ENCODE results near the gene GAS7. TPM values are rescaled to one million over a fixed set of nuclear protein-coding genes. Genes with fewer than 3 reads are reported as not detected.

The GAS7 gene
- total RNA-seq, 1 donor from 2014 or later = 8.5 TPM

GRCh38 chr17:9940841-9941240 is 257.6 kb downstream of the GAS7 start:
- Mint-ChIP-seq H3K4me3 (ENCODE audit: unreplicated experiment) (no peak overlapping the region), H3K4me1 (ENCODE audit: low read depth, unreplicated experiment) (no peaks in the 10 kb centered on the region), H3K36me3 (ENCODE audit: low read depth, unreplicated experiment) (peaks cover 2% of the 10 kb centered on the region), H3K27me3 (ENCODE audit: low read depth, unreplicated experiment) (peaks cover 15% of the 10 kb centered on the region), H3K27ac (ENCODE audit: unreplicated experiment) (no peak overlapping the region), H3K9me3 (ENCODE audit: unreplicated experiment) (peaks cover 4% of the 10 kb centered on the region)
- Histone ChIP-seq H3K79me2 (ENCODE audit: insufficient read depth, low read length) (no peaks in the 10 kb centered on the region), H3K9ac (ENCODE audit: low read length) (no peak overlapping the region), H2AFZ (ENCODE audit: low read depth, low read length) (no peak overlapping the region), H3K9me3 (ENCODE audit: insufficient read depth, low read depth, low read length) (no peaks in the 10 kb centered on the region), H3K36me3 (ENCODE audit: insufficient read depth, low read length) (no peaks in the 10 kb centered on the region), H3K4me2 (ENCODE audit: low read length) (no peak overlapping the region), H3K27me3 (ENCODE audit: insufficient read depth, low read length) (no peaks in the 10 kb centered on the region), H4K20me1 (ENCODE audit: insufficient read depth, low read length) (no peaks in the 10 kb centered on the region), H3K27ac (ENCODE audit: low read depth, low read length) (no peak overlapping the region), H3K4me3 (ENCODE audit: insufficient read depth, low read depth, low read length) (no peak overlapping the region), H3K4me1 (ENCODE audit: insufficient read depth, low read length) (no peaks in the 10 kb centered on the region)
- FAIRE-seq = no peak
- no peak for TF ChIP-seq EZH2 (IDR thresholded peaks at IDR 0.05; ENCODE audit: insufficient read depth, low read length)
- no peak for TF ChIP-seq CTCF (IDR thresholded peaks at IDR 0.05; ENCODE audit: insufficient read depth, low read depth, low read length)
- DNase-seq (ENCODE audit: low read depth) = no peak

- H3K36me3 Mint-ChIP-seq (ENCODE audit: low read depth, unreplicated experiment) = peaks cover 2% of the 10 kb centered on the region
- H3K9me3 Mint-ChIP-seq (ENCODE audit: unreplicated experiment) = peaks cover 4% of the 10 kb centered on the region
- no peaks in the 10 kb centered on the region for H3K4me1 Mint-ChIP-seq (ENCODE audit: low read depth, unreplicated experiment)
- Histone ChIP-seq H3K4me3 (ENCODE audit: insufficient read depth, low read depth, low read length) (no peak overlapping the region), H4K20me1 (ENCODE audit: insufficient read depth, low read length) (no peaks in the 10 kb centered on the region), H3K79me2 (ENCODE audit: insufficient read depth, low read length) (no peaks in the 10 kb centered on the region), H3K4me2 (ENCODE audit: low read length) (no peak overlapping the region), H3K9ac (ENCODE audit: low read length) (no peak overlapping the region), H3K27me3 (ENCODE audit: insufficient read depth, low read length) (no peaks in the 10 kb centered on the region), H3K36me3 (ENCODE audit: insufficient read depth, low read length) (no peaks in the 10 kb centered on the region), H3K27ac (ENCODE audit: low read depth, low read length) (no peak overlapping the region), H2AFZ (ENCODE audit: low read depth, low read length) (no peak overlapping the region), H3K9me3 (ENCODE audit: insufficient read depth, low read depth, low read length) (no peaks in the 10 kb centered on the region), H3K4me1 (ENCODE audit: insufficient read depth, low read length) (no peaks in the 10 kb centered on the region)
- H3K27me3 Mint-ChIP-seq (ENCODE audit: low read depth, unreplicated experiment) = peaks cover 6% of the 10 kb centered on the region
- FAIRE-seq (no peak), DNase-seq (ENCODE audit: low read depth) (no peak)
- TF ChIP-seq CTCF (IDR thresholded peaks at IDR 0.05; ENCODE audit: insufficient read depth, low read depth, low read length) (no peak), EZH2 (IDR thresholded peaks at IDR 0.05; ENCODE audit: insufficient read depth, low read length) (no peak)
- H3K27ac Mint-ChIP-seq (ENCODE audit: unreplicated experiment) = no peak overlapping the region
- no peak overlapping the region for H3K4me3 Mint-ChIP-seq (ENCODE audit: unreplicated experiment)
Measured at GRCh38 chr17:9938764-9939163, 259.6 kb downstream of the GAS7 start.

- H3K9me3 ChIP-seq (ENCODE audit: insufficient read depth, low read depth, low read length) = no peaks in the 10 kb centered on the region
- no peaks in the 10 kb centered on the region for H3K79me2 ChIP-seq (ENCODE audit: insufficient read depth, low read length)
- TF ChIP-seq EZH2 (IDR thresholded peaks at IDR 0.05; ENCODE audit: insufficient read depth, low read length) (no peak), CTCF (IDR thresholded peaks at IDR 0.05; ENCODE audit: insufficient read depth, low read depth, low read length) (no peak)
- FAIRE-seq = no peak
- H2AFZ ChIP-seq (ENCODE audit: low read depth, low read length) = no peak overlapping the region
- H3K4me3 ChIP-seq (ENCODE audit: insufficient read depth, low read depth, low read length) = no peak overlapping the region
- DNase-seq (ENCODE audit: low read depth) = no peak
- H4K20me1 ChIP-seq (ENCODE audit: insufficient read depth, low read length) = no peaks in the 10 kb centered on the region
- no peak overlapping the region for H3K9ac ChIP-seq (ENCODE audit: low read length)
- no peaks in the 10 kb centered on the region for H3K27me3 ChIP-seq (ENCODE audit: insufficient read depth, low read length)
- no peak overlapping the region for H3K4me2 ChIP-seq (ENCODE audit: low read length)
- H3K27ac ChIP-seq (ENCODE audit: low read depth, low read length) = no peak overlapping the region
- Mint-ChIP-seq H3K4me3 (ENCODE audit: unreplicated experiment) (no peak overlapping the region), H3K4me1 (ENCODE audit: low read depth, unreplicated experiment) (no peaks in the 10 kb centered on the region), H3K27ac (ENCODE audit: unreplicated experiment) (no peak overlapping the region), H3K27me3 (ENCODE audit: low read depth, unreplicated experiment) (peaks cover 6% of the 10 kb centered on the region), H3K36me3 (ENCODE audit: low read depth, unreplicated experiment) (peaks cover 2% of the 10 kb centered on the region), H3K9me3 (ENCODE audit: unreplicated experiment) (peaks cover 4% of the 10 kb centered on the region)
- no peaks in the 10 kb centered on the region for H3K4me1 ChIP-seq (ENCODE audit: insufficient read depth, low read length)
- H3K36me3 ChIP-seq (ENCODE audit: insufficient read depth, low read length) = no peaks in the 10 kb centered on the region
Measured at GRCh38 chr17:9937901-9938300, 260.5 kb downstream of the GAS7 start.
